NCI-H446 (cell line): ENCODE measurements around the gene EDNRB.
"Not testable (repeated sequence)": the region's sequence is repeated elsewhere in the genome, so short reads cannot be mapped to it uniquely, and the experiment has no call there.

ENCODE experiments used
- DNase-seq, 2 experiments: peaks; one replicate each; lab custom pipeline; 2025; lab: John Stamatoyannopoulos, UW

Gene EDNRB

DNA sequence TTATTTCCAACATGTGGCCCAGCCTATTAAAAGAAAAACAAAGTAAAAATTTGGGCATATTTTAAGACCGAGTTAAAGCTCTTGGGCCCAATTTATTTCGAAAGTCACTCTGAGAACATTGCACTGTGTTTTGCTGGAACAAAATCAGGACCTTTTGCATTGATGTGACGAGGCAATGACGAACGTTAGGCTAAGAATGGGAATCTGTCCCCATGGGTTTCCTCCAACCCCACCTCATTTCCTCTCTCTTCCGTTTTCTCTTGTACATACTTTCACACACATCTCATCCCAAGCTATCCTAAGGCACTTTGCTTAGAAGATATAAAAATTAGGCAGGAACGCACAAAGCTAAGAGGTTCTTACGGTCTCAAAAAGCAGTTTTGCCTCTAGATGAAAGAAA lies 22.1 kb downstream of the EDNRB start:
- DNase-seq, result no peak

DNA sequence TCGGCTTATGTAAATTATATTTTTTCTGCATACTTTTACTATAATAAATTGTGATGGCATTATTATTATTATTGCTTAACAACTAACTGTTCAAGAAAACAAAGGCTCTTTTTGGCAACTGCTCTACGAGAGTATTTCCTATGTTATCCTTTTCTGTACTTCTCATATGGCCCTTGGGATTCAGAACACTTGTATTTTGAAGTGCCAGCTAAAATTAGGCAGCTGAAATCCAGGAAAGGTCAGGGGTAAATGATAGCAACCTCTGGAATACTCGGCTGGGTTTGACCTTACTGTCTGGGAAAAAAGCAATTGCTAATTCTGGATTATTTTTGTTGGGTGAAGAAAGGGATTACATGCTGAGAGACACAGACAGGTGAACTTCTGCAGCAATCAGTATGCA lies 23.9 kb downstream of the EDNRB start:
- DNase-seq, result no peak

- no peak for DNase-seq
Observed at GRCh38 chr13:77893066-77893465, 25.6 kb downstream of the EDNRB start.

GRCh38 chr13:77892491-77892890 lies 26.1 kb downstream of the EDNRB start:
- no peak for DNase-seq

DNA sequence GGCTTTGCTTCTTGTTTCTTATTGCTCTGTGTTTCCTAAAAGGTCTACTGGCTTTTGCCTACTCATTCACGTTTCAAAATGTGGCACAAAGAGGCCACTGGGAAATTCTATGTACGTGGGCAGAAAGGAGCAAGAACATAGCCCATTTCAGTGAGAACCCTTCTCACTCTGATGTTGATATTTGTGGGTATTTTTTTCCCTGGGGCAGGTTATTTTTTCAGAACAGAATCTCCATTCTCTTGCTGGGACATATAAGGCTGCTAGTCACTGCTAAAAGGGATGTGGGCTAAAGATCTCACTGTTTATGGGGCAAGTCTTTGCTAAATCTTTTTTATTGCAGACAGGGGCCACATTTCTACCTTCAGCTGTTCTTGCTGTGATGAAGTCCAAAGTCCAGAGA lies 27.1 kb downstream of the EDNRB start:
- no peak for DNase-seq

- DNase-seq, result no peak
Observed at GRCh38 chr13:77891041-77891440, 27.6 kb downstream of the EDNRB start.

DNA sequence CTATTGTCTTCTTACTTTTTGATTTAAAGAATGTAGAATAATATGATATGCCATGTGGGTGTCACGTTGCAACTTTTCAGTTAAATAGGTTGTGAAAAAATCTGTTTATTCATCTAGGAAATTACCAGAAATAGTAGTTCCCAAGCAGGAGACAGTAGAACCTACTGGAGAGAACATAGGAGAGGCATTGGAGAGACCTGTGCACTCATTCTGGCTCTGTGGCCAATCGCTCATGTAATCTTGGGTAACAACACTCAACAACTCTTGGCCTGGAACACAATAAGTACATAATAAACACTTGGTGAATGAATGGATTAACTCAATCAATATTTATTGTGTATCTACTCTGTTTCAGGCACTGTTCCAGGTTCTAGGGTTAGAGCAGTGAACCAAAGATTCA lies 35.3 kb downstream of the EDNRB start:
- no peak for DNase-seq

- no peak for DNase-seq
Observed at GRCh38 chr13:77878190-77878589, 40.4 kb downstream of the EDNRB start.

DNA sequence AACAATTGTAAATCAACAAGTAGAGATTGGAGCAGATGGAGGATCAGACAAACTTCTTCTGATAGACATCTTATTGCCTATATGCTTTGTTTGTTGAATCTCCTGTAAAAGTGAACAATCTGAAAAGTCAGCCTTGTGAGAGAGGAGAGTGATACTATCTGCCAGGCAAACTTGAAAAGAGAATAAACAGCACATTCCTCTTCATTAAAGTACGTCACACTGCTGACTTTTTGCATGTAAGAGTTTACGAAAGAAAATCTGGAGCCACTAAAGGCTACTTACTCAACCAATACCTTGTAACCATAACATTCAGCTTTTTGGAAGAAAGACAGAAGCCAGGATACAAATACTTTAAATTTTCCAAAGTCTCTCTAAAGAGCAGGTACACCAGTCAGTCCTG lies 42.5 kb downstream of the EDNRB start:
- DNase-seq, result no peak

GRCh38 chr13:77874406-77874805 lies 44.2 kb downstream of the EDNRB start:
- no peak for DNase-seq

GRCh38 chr13:77872995-77873394 lies 45.6 kb downstream of the EDNRB start:
- no peak for DNase-seq

DNA sequence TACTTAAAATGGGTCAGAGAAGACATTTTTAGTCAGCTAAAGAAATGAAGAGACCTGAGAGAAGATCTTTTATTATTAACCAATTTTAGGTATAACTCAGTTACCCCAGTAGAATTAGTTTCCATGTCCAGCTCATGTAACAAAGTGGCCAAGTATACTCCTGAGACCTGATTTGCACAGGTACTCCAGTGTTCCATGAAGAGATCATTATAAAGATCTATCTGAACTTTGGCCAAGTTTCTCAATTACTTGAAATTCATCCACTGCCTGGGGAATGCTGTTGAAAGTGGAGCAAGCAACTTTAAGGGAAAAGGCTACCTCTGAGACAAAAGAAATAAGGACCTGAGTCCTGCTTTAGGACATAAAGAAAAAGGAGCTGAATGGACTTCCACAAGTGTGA lies 47.0 kb downstream of the EDNRB start:
- no peak for DNase-seq

DNA sequence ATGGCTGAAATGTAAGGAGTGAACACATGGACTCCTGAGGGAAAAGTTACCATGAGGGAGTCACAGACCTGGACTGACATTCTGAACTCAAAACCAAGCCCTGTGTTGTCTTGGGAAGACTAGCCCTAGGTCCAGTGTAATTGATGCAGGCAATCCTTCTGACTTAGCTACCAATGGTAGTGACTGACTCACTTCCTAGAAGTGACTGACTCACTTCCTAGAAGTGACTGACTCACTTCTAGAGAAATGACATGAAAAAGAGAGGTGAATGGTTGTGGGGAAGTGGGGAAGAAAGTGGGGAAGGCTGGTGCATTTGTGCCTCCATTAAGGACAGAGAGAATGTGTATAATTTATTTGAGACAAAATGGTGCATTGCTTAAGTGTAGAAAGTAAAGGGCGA lies 49.9 kb downstream of the EDNRB start:
- DNase-seq, result no peak

DNA sequence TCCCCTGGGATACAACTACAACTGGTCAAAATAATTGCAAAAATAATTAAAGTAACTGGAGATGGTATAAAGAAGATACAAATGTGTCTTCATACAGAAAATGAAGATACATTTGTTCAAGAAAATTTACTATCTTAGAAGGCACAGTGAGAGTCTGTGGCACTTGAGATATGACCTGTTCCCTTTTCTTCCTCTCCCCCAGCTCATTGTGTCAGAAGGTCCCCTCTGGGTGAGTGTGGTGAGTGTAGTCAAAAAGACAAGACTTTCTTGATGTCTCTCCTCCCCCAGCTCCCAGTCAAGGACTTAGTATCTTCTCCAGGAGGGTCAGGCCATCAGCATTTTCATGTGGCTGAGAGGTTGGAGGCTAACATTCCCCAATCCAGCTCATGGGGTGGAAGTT lies 51.7 kb downstream of the EDNRB start:
- no peak for DNase-seq

DNA sequence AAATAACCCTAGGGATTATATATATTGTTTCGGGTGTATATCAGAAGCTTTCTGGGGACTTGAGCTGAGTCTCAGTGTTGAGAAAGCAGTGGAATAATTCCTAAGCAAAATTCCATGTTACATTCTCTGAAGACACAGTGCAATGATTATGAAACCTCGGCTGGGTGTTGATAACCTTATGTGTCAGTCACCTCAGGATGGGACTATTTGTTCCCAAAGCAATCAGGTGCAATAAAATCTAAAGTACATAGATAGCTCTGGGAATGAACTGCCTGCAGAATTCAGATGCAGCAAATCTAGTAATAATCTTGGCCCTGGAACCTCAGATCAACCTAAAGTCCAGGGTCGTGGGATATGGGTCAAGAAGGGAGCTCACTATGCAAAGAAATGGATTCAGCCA lies 53.0 kb downstream of the EDNRB start:
- DNase-seq, result no peak

GRCh38 chr13:77863144-77863543 lies 55.5 kb downstream of the EDNRB start:
- no peak for DNase-seq

GRCh38 chr13:77861741-77862140 lies 56.9 kb downstream of the EDNRB start:
- no peak for DNase-seq

DNA sequence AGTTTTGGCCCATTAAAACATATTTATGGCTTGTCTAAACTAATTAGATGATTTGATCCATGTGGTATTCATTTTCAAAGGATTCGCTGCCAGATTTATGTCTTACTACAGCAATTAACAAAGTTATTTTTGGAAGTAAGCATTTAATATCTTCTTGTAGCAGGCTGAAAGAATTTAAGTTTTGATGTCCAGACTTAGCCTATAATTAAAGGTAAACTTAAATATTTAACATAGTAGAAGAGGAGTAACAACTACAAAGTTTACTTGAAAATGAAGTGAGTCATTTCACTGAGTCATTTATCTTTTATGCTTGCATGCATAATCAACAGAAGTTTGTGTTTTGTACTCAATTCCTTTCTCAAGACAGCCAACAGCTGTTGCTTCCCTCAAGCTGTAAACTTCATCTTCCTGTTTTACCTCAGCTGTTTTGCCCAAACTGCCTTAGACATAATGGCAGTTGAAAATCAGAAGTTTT lies 58.1 kb downstream of the EDNRB start:
- DNase-seq, result no peak

GRCh38 chr13:77859450-77859849 lies 59.2 kb downstream of the EDNRB start:
- DNase-seq, result no peak

DNA sequence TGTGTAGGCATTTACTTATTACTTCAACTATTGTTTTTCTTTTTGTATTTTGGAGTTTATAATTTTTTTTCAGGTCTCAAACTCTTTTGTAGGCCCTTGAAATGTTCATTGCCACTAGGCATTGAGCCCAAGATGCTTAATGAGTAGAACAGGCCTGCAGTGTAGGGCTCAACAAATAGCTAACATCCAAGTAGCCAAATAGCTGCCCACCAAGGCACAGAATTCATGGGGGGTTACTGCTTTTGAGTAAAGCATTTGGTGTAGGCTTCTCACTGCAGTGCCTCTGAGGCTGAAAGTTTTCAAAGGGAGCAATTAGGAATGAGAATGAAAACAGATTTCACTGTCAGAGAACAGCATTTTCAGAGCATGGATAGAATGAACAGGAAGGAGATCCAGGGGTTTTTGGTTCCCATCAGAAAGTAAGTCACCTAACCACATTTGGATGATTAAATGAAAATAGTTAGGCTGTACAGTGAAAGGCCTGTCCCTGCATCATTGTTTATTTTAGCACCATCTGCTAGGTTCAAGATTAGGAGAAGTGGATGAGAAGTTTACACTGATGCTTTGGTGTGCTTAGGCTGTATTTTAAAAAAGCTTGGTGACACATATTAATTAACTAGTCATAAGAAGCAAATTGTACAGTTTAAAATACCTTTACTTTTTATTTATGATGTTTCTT lies 61.0 kb downstream of the EDNRB start:
- no peak for DNase-seq

- DNase-seq, result no peak
Observed at GRCh38 chr13:77853703-77854102, 64.9 kb downstream of the EDNRB start.

GRCh38 chr13:77848050-77848449 lies 70.6 kb downstream of the EDNRB start:
- not testable (repeated sequence) for DNase-seq

GRCh38 chr13:77846173-77846572 lies 72.5 kb downstream of the EDNRB start:
- no peak for DNase-seq
